ENCODE measurements around the gene GPC1. TPM values are rescaled to one million over a fixed set of nuclear protein-coding genes. Genes with fewer than 3 reads are reported as not detected.

Gene GPC1
- total RNA-seq, 1 experiment from 2014 or later: 20.1 TPM

GRCh38 chr2:240412211-240412861 is 23.1 kb upstream of the GPC1 start:
- no peak for DNase-seq (ENCODE audit: low read depth)

GRCh38 chr2:240412975-240413812 is 22.3 kb upstream of the GPC1 start:
- DNase-seq (ENCODE audit: low read depth): no peak

- DNase-seq (ENCODE audit: low read depth): no peak
Measured at GRCh38 chr2:240413813-240414429, 21.5 kb upstream of the GPC1 start.

- no peak for DNase-seq (ENCODE audit: low read depth)
Measured at GRCh38 chr2:240416821-240417220, 18.6 kb upstream of the GPC1 start.

- DNase-seq (ENCODE audit: low read depth): no peak
Measured at GRCh38 chr2:240418311-240418710, 17.2 kb upstream of the GPC1 start.

GRCh38 chr2:240419271-240419670 is 16.2 kb upstream of the GPC1 start:
- no peak for DNase-seq (ENCODE audit: low read depth)

- no peak for DNase-seq (ENCODE audit: low read depth)
Measured at GRCh38 chr2:240419723-240420122, 15.7 kb upstream of the GPC1 start.

- DNase-seq (ENCODE audit: low read depth): no peak
Measured at GRCh38 chr2:240420206-240421104, 15.0 kb upstream of the GPC1 start.

GRCh38 chr2:240421381-240421780 is 14.1 kb upstream of the GPC1 start:
- DNase-seq (ENCODE audit: low read depth): no peak

GRCh38 chr2:240422658-240423329 is 12.7 kb upstream of the GPC1 start:
- no peak for DNase-seq (ENCODE audit: low read depth)

- no peak for DNase-seq (ENCODE audit: low read depth)
Measured at GRCh38 chr2:240423788-240424191, 11.7 kb upstream of the GPC1 start.

GRCh38 chr2:240424341-240425235 is 10.9 kb upstream of the GPC1 start:
- no peak for DNase-seq (ENCODE audit: low read depth)

GRCh38 chr2:240425236-240425615 is 10.2 kb upstream of the GPC1 start:
- DNase-seq (ENCODE audit: low read depth): peak; percentile 70

- DNase-seq (ENCODE audit: low read depth): no peak
Measured at GRCh38 chr2:240425697-240426096, 9.8 kb upstream of the GPC1 start.

GRCh38 chr2:240426845-240427721 is 8.4 kb upstream of the GPC1 start:
- peak; percentile 75 for DNase-seq (ENCODE audit: low read depth)

- no peak for DNase-seq (ENCODE audit: low read depth)
Measured at GRCh38 chr2:240427729-240428128, 7.7 kb upstream of the GPC1 start.

- DNase-seq (ENCODE audit: low read depth): no peak
Measured at GRCh38 chr2:240428245-240428644, 7.2 kb upstream of the GPC1 start.

GRCh38 chr2:240429341-240429871 is 6.1 kb upstream of the GPC1 start:
- DNase-seq (ENCODE audit: low read depth): no peak

Measured in Daoy (cell line).